ENCODE results near the gene GARIN3.

The GARIN3 gene

GRCh38 chr5:157143127-157143971 is 22.7 kb downstream of the GARIN3 start (continued):
- TF ChIP-seq ZNF221 (tag by site-specific recombination; IDR thresholded peaks at IDR 0.05; ENCODE audit: borderline replicate concordance) (no peak), ZNF571 (tag by site-specific recombination; IDR thresholded peaks at IDR 0.05) (no peak), ZNF544 (tag by site-specific recombination; IDR thresholded peaks at IDR 0.05) (no peak), PRDM1 (tag by site-specific recombination; IDR thresholded peaks at IDR 0.05) (no peak), ZNF837 (tag by site-specific recombination; IDR thresholded peaks at IDR 0.05) (no peak), ZNF48 (tag by site-specific recombination; IDR thresholded peaks at IDR 0.05) (no peak), ZBTB26 (tag by site-specific recombination; optimal IDR thresholded peaks at IDR 0.05) (peak; percentile 18), ZNF580 (tag by site-specific recombination; IDR thresholded peaks at IDR 0.05) (no peak), ZNF426 (tag by site-specific recombination; IDR thresholded peaks at IDR 0.05) (no peak), ZNF513 (tag by site-specific recombination; IDR thresholded peaks at IDR 0.05) (no peak), SCRT2 (tag by site-specific recombination; IDR thresholded peaks at IDR 0.05) (no peak), ZNF335 (tag by site-specific recombination; conservative IDR thresholded peaks at IDR 0.05) (peak; percentile 81), SETDB1 (IDR thresholded peaks at IDR 0.05; ENCODE audit: insufficient read length, low read length) (no peak), ZNF548 (tag by site-specific recombination; IDR thresholded peaks at IDR 0.05) (no peak), KLF10 (tag by site-specific recombination; IDR thresholded peaks at IDR 0.05) (no peak), ZNF175 (tag by site-specific recombination; IDR thresholded peaks at IDR 0.05) (no peak), ZNF785 (tag by site-specific recombination; IDR thresholded peaks at IDR 0.05) (no peak), YY2 (tag by site-specific recombination; IDR thresholded peaks at IDR 0.05) (no peak), ZBTB17 (tag by site-specific recombination; IDR thresholded peaks at IDR 0.05) (peak; percentile 59), ZSCAN18 (tag by site-specific recombination; IDR thresholded peaks at IDR 0.05) (no peak), ZNF830 (tag by site-specific recombination; IDR thresholded peaks at IDR 0.05; ENCODE audit: low read depth) (no peak), MZF1 (tag by site-specific recombination; IDR thresholded peaks at IDR 0.05; ENCODE audit: borderline replicate concordance) (0 out of 2 replicates have a peak, but pooled peaks have one; percentile 14), ZNF169 (tag by site-specific recombination; IDR thresholded peaks at IDR 0.05) (no peak), ZNF645 (tag by site-specific recombination; IDR thresholded peaks at IDR 0.05) (no peak), ZBTB10 (tag by site-specific recombination; IDR thresholded peaks at IDR 0.05) (0 out of 2 replicates have a peak, but pooled peaks have one; percentile 51), IKZF3 (tag by site-specific recombination; IDR thresholded peaks at IDR 0.05) (peak; percentile 28; the same call in 1 of the 2 replicates), SP7 (tag by site-specific recombination; IDR thresholded peaks at IDR 0.05) (0 out of 2 replicates have a peak, but pooled peaks have one; percentile 24), ZSCAN30 (tag by site-specific recombination; IDR thresholded peaks at IDR 0.05) (no peak; the same call in 1 of the 2 replicates), BCL11A (tag by site-specific recombination; IDR thresholded peaks at IDR 0.05; ENCODE audit: low read depth) (no peak)

Measured in HEK293 (cell line).